Heart left ventricle (tissue), 16 donors: ENCODE data around the gene CD83. TPM values are rescaled to one million over a fixed set of nuclear protein-coding genes. Genes with fewer than 3 reads are reported as not detected.

ENCODE experiments used
- ATAC-seq, 4 donors: fragments of 200-7000 bp; cut with Tn5 transposase; one replicate each; pipeline ENCODE4 v1.9.1; 2020 to 2022; ENCODE audit warnings: moderate library complexity in 4 of 4, mild to moderate bottlenecking in 3 of 4, moderate number of reproducible peaks in 1 of 4
- DNase-seq, 5 donors: peaks; one replicate each; pipeline ENCODE4 v3.0.0-alpha.2; 2020
- H3K27ac ChIP-seq, 12 donors: fragments of 200-600 bp; sonication (generic) in 4 of 12; one replicate each; pipeline versions ENCODE4 v1.5.0 to v1.8.0; 2016 to 2022; ENCODE audit warnings: mild to moderate bottlenecking in 2 of 12
- H3K27me3 ChIP-seq, 9 donors: fragments of 200-600 bp; sonication (generic) in 2 of 9; one replicate each; pipeline versions ENCODE4 v1.5.1 to v1.8.0; 2016 to 2022; ENCODE audit warnings: mild to moderate bottlenecking in 3 of 9
- H3K36me3 ChIP-seq, 9 donors: fragments of 200-600 bp; sonication (generic) in 2 of 9; one replicate each; pipeline versions ENCODE4 v1.5.0 to v1.8.0; 2018 to 2022; ENCODE audit warnings: mild to moderate bottlenecking in 2 of 9
- H3K4me1 ChIP-seq, 12 donors: fragments of 200-600 bp; sonication (generic) in 4 of 12; one replicate each; pipeline versions ENCODE4 v1.5.0 to v1.8.0; 2016 to 2022; ENCODE audit warnings: mild to moderate bottlenecking in 3 of 12
- H3K4me3 ChIP-seq, 12 donors: fragments of 200-600 bp; sonication (generic) in 4 of 12; one replicate each; pipeline versions ENCODE4 v1.5.0 to v1.8.0; 2017 to 2022; ENCODE audit warnings: mild to moderate bottlenecking in 9 of 12, moderate library complexity in 4 of 12
- H3K9me3 ChIP-seq, 12 donors: fragments of 200-600 bp; sonication (generic) in 4 of 12; one replicate each; pipeline versions ENCODE4 v1.5.0 to v1.8.0; 2016 to 2022; ENCODE audit warnings: mild to moderate bottlenecking in 1 of 12
- POLR2A ChIP-seq, 2 donors: fragments of 450-650 bp; IDR thresholded peaks; one replicate each; pipeline ENCODE4 v1.6.1; 2017; ENCODE audit warnings: antibody characterized with exemption in 2 of 2, mild to moderate bottlenecking in 2 of 2, moderate library complexity in 2 of 2
- WGBS, 4 donors: extraction: QIAGEN DNeasy Blood & Tissue Kit in 2 of 4; methylation state at CpG; one replicate each; pipeline versions ENCODE4 v1.1.5 to v1.1.7; 2013 to 2018; 5-methylcytosine and 5-hydroxymethylcytosine counted together
- intact Hi-C, 10 donors: fragments of 100-400 bp; cut with DNase I; formaldehyde crosslinking; loops; one replicate each; pipeline versions ENCODE4 v1.11.1 to v1.14.2; 2022
- polyA plus RNA-seq, 2 donors: library from polyadenylated mRNA; stranded (reverse); fragments of 200-250 nt; gene quantifications; one replicate each; pipeline ENCODE4 v1.2.3, GENCODE V29; 2013
- total RNA-seq, 9 donors: library from RNA; depleted of rRNA in 2 of 9; stranded (reverse); fragments of >200 nt in 2 of 9; fragmentation: NEBNext Ultra II Directional in 3 of 9; extraction: Animal tissue kit (Norgen Biotek cat#: 25700) in 3 of 9; gene quantifications; one replicate each; pipeline versions ENCODE4 v1.1.0 to v1.2.4, GENCODE V29; 2016 to 2023
- TF ChIP-seq, protein P1 (sequence below), 12 donors: fragments of 200-600 bp; sonication (generic) in 4 of 12; IDR thresholded peaks; one replicate each; pipeline versions ENCODE4 v1.5.0 to v1.8.0; 2018 to 2022; ENCODE audit warnings: antibody characterized with exemption in 12 of 12, mild to moderate bottlenecking in 5 of 12
- donor health status: ischemic (EF 13 %, LVEDD 7.1; RV severe dilation, severe dysfunction).
- donor health status: healthy with polysubstance abuse.
- donor health status: DM: no; HTN: yes; CAD: no.
- donor health status: DM: no; HTN: no; CAD: no.
- donor health status: ischemic (EF 25% LVEDD 6.9; RV normal size, moderate dysfunction).
- donor health status: ischemic (EF 25% LVEDD 5.7; RV mildly dilated, moderate dysfunction).
- donor health status: healthy.
- donor health status: DM: yes; HTN: yes; CAD: no.
- donor health status: ischemic (EF 35%, LVEDD 5.7; RV mildly dilated, moderate dysfunction).
- donor health status: nonischemic (EF 11% LVEDD 7.7; RV severe dilation, severe dysfunction).
- donor health status: DM: yes; HTN: yes; CAD: no.
- donor health status: PGD.
- donor health status: ischemic (EF 29% LVEDD 5.4; RV normal size, mild dysfunction).
- donor health status: nonischemic (EF 23%, LVEDD 6.1; RV moderate dilation, normal function).

Gene CD83
- total and polyA plus RNA-seq, 11 donors = 0.38 to 10.3 (median 1.9) TPM

DNA sequence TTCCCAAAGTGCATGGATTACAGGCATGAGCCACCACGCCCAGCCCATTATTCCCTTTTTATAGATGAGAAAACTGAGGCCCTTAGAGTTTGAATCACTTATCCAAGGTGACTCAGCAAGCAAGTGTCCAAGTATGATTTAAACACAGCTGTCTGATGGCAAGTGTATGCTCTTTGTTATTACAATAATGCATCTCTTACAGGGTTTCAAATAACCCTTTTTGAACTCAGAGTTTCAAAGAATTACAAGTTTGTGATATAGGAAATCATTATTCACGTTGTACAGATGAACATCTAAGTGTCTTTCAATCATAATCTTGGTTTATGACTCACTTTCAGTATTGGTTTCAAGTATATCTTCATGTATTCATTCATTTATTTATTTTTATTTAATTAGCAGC, 63.0 kb downstream of the CD83 start:
- no peak overlapping the region for H3K4me3 ChIP-seq
- ATAC-seq (no peak), DNase-seq (no peak)
- H3K27ac ChIP-seq = no peak overlapping the region
- no peaks in the 10 kb centered on the region for H3K27me3 ChIP-seq
- H3K4me1 ChIP-seq = no peaks in the 10 kb centered on the region
- intact Hi-C loops = no loop called here
- WGBS, 4 donors = 87 to 94% (median 91%) methylated on average over 2 of the region's 2 CpGs
- no peaks in the 10 kb centered on the region for H3K36me3 ChIP-seq
- TF ChIP-seq, protein P1, sequence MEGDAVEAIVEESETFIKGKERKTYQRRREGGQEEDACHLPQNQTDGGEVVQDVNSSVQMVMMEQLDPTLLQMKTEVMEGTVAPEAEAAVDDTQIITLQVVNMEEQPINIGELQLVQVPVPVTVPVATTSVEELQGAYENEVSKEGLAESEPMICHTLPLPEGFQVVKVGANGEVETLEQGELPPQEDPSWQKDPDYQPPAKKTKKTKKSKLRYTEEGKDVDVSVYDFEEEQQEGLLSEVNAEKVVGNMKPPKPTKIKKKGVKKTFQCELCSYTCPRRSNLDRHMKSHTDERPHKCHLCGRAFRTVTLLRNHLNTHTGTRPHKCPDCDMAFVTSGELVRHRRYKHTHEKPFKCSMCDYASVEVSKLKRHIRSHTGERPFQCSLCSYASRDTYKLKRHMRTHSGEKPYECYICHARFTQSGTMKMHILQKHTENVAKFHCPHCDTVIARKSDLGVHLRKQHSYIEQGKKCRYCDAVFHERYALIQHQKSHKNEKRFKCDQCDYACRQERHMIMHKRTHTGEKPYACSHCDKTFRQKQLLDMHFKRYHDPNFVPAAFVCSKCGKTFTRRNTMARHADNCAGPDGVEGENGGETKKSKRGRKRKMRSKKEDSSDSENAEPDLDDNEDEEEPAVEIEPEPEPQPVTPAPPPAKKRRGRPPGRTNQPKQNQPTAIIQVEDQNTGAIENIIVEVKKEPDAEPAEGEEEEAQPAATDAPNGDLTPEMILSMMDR (IDR thresholded peaks at IDR 0.05) = no peak
- TF ChIP-seq POLR2A (IDR thresholded peaks at IDR 0.05) = no peak
- peaks cover 0 to 5% (median 0%) of the 10 kb centered on the region in 12 donors for H3K9me3 ChIP-seq

DNA sequence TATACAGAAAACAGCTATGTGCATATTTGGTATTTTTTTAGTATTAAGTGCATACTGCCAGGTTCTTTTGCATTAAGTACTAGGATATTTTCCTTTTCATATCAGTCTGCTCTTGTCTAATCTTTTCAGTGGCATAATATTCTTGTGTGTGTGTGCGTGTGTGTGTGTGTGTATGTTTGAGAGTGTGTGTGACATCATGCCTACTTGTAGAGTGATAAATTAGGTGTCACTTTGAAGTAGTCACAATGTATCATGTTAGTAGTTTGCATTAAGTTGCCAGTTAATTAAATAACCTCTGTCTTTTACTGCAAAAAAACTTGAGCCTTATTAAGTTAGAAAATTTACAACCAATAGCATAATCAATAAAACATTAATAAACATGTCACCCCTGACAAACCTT, 65.3 kb downstream of the CD83 start:
- H3K9me3 ChIP-seq = peaks cover 0 to 6% (median 0%) of the 10 kb centered on the region in 12 donors
- no peak overlapping the region for H3K4me3 ChIP-seq
- H3K36me3 ChIP-seq = no peaks in the 10 kb centered on the region
- no peaks in the 10 kb centered on the region for H3K27me3 ChIP-seq
- TF ChIP-seq, protein P1 (IDR thresholded peaks at IDR 0.05) = no peak
- no peak for TF ChIP-seq POLR2A (IDR thresholded peaks at IDR 0.05)
- intact Hi-C loops = no loop called here
- H3K27ac ChIP-seq = no peak overlapping the region
- no peaks in the 10 kb centered on the region for H3K4me1 ChIP-seq
- no peak for DNase-seq
- 15 to 66% (median 28%) methylated on average over 1 of the region's 1 CpG for WGBS, 4 donors
- ATAC-seq = no peak

Other genes with a start within 250 kb of the CD83 start
- under 1 TPM in 2 of 9 donors, not detected in 7; 0.39 to 0.75 TPM for gene RNF182, start 192.8 kb upstream of the CD83 start, total RNA-seq
- under 1 TPM in 1 of 2 donors, not detected in 1; 0.07 TPM for gene RNF182, start 192.8 kb upstream of the CD83 start, polyA plus RNA-seq